Fibroblast of skin of abdomen (primary cell): ENCODE results near the gene GATA6. TPM values are rescaled to one million over a fixed set of nuclear protein-coding genes. Genes with fewer than 3 reads are reported as not detected.

Source experiments
- DNase-seq: peaks from one replicate; pipeline ENCODE4 v3.0.0-alpha.2; 2013
- polyA plus RNA-seq, 2 experiments: library from polyadenylated mRNA; unstranded; fragments of 120-200 nt; gene quantifications; one replicate each; pipeline ENCODE4 v1.2.1, GENCODE V29; 2013; ENCODE audit not compliant: insufficient read length in 2 of 2

Gene GATA6
- 5.2 TPM for polyA plus RNA-seq (2013, experiment 1 of 2; ENCODE audit: insufficient read length)
- polyA plus RNA-seq (2013, experiment 2 of 2; ENCODE audit: insufficient read length) = 5.3 TPM

- DNase-seq = peak; percentile 88
Observed at GRCh38 chr18:22169011-22169888, at the start of gene GATA6. Gene GATA6 (plus strand): TSS chr18:22169589. CDS start chr18:22171145, 1,556 bp downstream.

- no peak for DNase-seq
Observed at GRCh38 chr18:22124970-22125369, 44.4 kb upstream of the GATA6 start.

GRCh38 chr18:22128954-22129353 is 40.4 kb upstream of the GATA6 start:
- no peak for DNase-seq

- DNase-seq = no peak
Observed at GRCh38 chr18:22129778-22130177, 39.6 kb upstream of the GATA6 start.

GRCh38 chr18:22132258-22132657 is 37.1 kb upstream of the GATA6 start:
- DNase-seq = no peak

- no peak for DNase-seq
Observed at GRCh38 chr18:22132763-22133162, 36.6 kb upstream of the GATA6 start.

GRCh38 chr18:22136395-22136794 is 33.0 kb upstream of the GATA6 start:
- DNase-seq = no peak

GRCh38 chr18:22141211-22141610 is 28.2 kb upstream of the GATA6 start:
- no peak for DNase-seq

- no peak for DNase-seq
Observed at GRCh38 chr18:22143347-22144340, 25.7 kb upstream of the GATA6 start.

- no peak for DNase-seq
Observed at GRCh38 chr18:22145160-22145559, 24.2 kb upstream of the GATA6 start.

- no peak for DNase-seq
Observed at GRCh38 chr18:22149710-22150109, 19.7 kb upstream of the GATA6 start.

- no peak for DNase-seq
Observed at GRCh38 chr18:22152093-22152492, 17.3 kb upstream of the GATA6 start.

GRCh38 chr18:22153428-22153827 is 16.0 kb upstream of the GATA6 start:
- no peak for DNase-seq

- DNase-seq = no peak
Observed at GRCh38 chr18:22155584-22155983, 13.8 kb upstream of the GATA6 start.

- DNase-seq = no peak
Observed at GRCh38 chr18:22159014-22159413, 10.4 kb upstream of the GATA6 start.

GRCh38 chr18:22161090-22161489 is 8.3 kb upstream of the GATA6 start:
- DNase-seq = no peak

GRCh38 chr18:22163416-22164161 is 5.8 kb upstream of the GATA6 start:
- no peak for DNase-seq

- DNase-seq = no peak
Observed at GRCh38 chr18:22164337-22165048, 4.9 kb upstream of the GATA6 start.

GRCh38 chr18:22165049-22165602 is 4.3 kb upstream of the GATA6 start:
- no peak for DNase-seq

GRCh38 chr18:22165603-22166068 is 3.8 kb upstream of the GATA6 start:
- DNase-seq = no peak
